Activated CD4-positive, alpha-beta T cell treated with anti-CD3 and anti-CD28 coated beads for 24 hours (primary cell): Measurements from ENCODE around the gene SYT2.

ENCODE experiments used
- DNase-seq, 2 donors: peaks; one replicate each; pipeline ENCODE4 v3.0.0-alpha.2; 2020; ENCODE audit warnings: low read depth in 2 of 2

SYT2 gene

GRCh38 chr1:202679406-202680177, 30.7 kb downstream of the SYT2 start:
- no peak for DNase-seq

- no peak for DNase-seq
Measured at GRCh38 chr1:202677433-202677832, 32.8 kb downstream of the SYT2 start.

DNA sequence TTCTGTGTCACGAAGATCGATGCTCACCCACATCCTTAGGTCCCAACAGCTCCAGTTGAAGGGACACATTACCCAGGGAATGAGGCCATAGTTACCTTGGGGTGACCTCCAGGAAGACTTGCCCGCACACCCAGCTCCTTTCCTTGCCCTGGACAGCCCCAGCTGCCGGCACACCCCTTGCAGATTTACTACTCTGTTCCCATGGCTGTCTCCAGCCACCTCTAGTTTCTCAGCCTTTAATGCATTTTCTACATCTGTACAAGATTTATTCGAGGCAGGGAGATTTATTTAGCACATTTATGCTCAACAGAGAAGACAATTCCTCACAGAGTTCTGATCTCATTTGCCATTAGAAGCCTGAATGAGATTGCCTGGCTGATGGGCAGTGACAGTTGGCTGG, 36.7 kb downstream of the SYT2 start:
- DNase-seq: no peak

GRCh38 chr1:202671399-202671798, 38.9 kb downstream of the SYT2 start:
- DNase-seq: no peak

DNA sequence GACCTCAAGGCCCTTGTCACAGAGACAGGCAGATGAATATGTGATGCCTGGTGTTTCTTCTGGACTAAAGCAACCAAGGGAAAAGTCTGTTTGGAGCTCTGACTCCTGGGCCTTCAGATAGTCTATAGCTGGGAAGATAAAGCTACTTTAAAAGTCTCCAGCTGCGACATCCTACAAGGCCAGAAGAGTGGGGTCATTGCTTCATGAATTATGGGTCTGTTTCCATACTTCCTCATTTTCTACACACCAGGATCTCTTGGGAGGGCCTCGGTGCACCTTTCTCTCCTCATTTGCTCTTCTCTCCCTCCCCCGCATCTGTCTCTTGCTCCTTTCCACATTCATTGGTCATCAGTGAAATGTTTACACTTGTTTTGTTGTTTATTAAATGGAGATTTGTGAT, 44.8 kb downstream of the SYT2 start:
- no peak for DNase-seq

DNA sequence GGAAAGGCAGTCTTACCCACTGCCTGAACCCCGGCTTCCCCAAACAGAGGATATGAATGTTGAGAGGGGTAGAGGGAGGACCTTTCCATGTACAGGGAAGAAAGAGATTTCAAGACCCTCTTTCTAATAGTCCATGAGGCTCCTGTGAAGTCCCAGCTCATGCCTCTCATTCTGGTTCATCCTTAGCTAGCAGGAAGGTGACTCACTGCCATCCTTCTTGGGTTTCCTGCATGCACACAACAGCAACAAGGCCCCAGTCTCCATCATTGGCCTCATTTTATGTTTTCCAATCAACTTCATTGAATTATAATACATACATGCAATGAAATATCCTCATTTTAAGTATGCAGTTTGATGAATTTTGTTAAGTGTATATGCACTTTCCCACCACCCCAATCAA, 46.2 kb downstream of the SYT2 start:
- no peak for DNase-seq

GRCh38 chr1:202663131-202663530, 47.1 kb downstream of the SYT2 start:
- DNase-seq: no peak

- DNase-seq: no peak
Measured at GRCh38 chr1:202662081-202662480, 48.2 kb downstream of the SYT2 start.

- no peak for DNase-seq
Measured at GRCh38 chr1:202661136-202661845, 49.0 kb downstream of the SYT2 start.

GRCh38 chr1:202659974-202660373, 50.3 kb downstream of the SYT2 start:
- DNase-seq: no peak

DNA sequence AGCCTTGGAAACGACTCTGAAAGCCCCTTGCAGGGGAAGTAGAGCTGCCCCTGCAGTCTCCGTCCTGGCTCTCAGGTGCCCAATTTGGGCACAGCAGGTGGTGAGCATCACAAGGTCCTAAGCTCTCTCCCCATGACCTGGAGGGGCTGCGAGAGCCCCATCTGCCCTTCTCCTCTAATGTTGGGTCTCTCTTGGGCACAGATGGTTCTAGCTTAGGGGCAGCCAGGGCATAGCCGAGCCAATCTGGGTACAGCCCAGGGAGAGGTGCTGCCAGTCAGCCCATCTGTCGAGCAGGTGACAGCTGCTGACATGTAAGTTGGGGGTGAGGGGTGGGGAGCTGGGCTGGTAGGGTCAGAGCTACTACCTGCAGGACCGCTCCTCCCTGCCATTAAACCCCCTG, 50.7 kb downstream of the SYT2 start:
- DNase-seq: no peak

DNA sequence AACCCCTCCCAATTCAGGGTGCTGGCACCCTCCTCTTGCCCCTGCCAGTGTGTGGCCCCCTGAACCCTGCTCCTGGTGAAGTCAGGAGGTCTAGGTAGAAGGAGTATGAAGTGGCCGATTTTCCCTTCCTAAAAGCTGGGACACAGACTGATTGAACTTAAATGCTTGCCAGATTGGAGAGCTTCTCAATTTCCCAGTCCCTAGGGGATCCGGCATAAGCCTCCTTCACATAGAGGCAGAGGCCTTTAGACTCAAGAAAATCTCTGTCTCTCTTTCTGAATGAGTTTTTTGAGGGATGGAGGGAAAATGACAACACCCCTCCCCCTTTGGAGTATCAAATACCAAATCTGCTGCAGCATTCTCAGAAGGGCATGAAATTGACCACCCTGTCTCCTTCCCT, 51.5 kb downstream of the SYT2 start:
- DNase-seq: no peak

DNA sequence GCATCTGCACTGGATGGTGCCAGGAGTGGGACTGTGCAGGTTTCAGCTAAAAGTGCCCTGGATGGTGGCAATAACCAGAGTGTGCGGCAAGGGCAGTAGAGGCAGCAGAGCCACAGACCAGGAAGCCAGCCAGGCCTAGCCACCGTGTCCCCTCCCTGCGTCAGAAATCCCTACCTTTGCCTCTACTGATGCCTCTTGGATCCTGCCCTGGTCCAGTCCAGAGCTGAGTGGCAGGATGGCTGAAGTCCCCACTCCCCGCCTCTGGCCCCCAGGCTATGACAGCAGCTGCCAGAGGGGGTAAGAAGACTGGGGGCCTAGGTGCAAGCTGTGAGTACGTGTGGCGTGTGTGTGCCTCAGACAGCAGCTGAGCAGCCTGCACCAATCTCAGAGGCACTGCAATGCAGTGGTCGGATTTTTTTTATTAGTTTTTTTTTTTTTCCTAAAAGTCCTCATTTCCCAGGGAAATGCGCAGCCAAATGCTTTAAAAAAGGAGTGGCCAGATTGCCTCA, 51.9 kb downstream of the SYT2 start:
- DNase-seq: no peak

- DNase-seq: no peak
Measured at GRCh38 chr1:202656951-202657646, 53.2 kb downstream of the SYT2 start.

GRCh38 chr1:202656057-202656456, 54.2 kb downstream of the SYT2 start:
- no peak for DNase-seq

- DNase-seq: no peak
Measured at GRCh38 chr1:202654079-202654478, 56.2 kb downstream of the SYT2 start.

- no peak for DNase-seq
Measured at GRCh38 chr1:202649553-202650392, 60.5 kb downstream of the SYT2 start.

DNA sequence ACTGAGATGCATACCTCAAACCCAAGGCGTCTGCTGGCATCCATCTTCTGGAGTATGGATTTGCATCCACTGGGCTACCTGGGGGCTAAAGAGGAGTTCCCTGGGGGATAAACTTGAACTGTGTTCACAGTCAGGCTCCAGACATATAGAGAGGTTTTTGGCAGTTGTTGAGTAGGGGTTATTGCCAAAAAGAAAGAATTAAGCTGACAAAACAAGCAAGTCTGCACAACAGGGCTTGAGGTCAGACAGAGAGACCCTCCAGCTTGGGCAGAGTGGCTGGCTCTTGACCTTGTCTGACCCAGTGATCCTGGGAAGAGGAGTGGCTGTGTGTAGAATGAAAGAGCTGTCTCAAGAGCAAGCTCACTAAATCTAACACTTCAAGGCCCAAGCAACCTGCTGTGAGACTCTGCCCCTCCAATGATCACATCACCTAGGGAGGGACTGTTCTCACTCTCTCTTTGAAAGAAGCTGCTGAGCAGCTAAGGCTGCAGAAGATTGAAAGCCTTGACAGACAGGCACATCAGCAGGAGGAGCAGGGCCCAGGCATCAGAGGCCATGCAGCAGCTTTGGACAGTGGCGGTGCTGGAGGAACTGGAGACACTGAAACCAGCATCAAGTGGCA, 61.5 kb downstream of the SYT2 start:
- no peak for DNase-seq

- DNase-seq: no peak
Measured at GRCh38 chr1:202645097-202645476, 65.2 kb downstream of the SYT2 start.

GRCh38 chr1:202644219-202645096, 65.8 kb downstream of the SYT2 start:
- DNase-seq: no peak
